Ascending aorta (tissue), 2 donors: ENCODE data around the gene CEP135. TPM values are rescaled to one million over a fixed set of nuclear protein-coding genes. Genes with fewer than 3 reads are reported as not detected.

Source experiments
- DNase-seq, 2 donors: peaks; one replicate each; pipeline ENCODE4 v3.0.0-alpha.2; 2019; ENCODE audit warnings: low spot score in 2 of 2
- H3K27ac ChIP-seq, 2 donors: fragments of 200-600 bp; sonication (generic); one replicate each; pipeline ENCODE4 v1.5.1; 2016 to 2017; ENCODE audit warnings: mild to moderate bottlenecking in 1 of 2
- H3K27me3 ChIP-seq: fragments of 200-600 bp; sonication (generic); one replicate; pipeline ENCODE4 v1.5.1; 2017
- H3K36me3 ChIP-seq, 2 donors: fragments of 200-600 bp; sonication (generic); one replicate each; pipeline ENCODE4 v1.5.1; 2016
- H3K4me1 ChIP-seq, 2 donors: fragments of 200-600 bp; sonication (generic); one replicate each; pipeline ENCODE4 v1.5.1; 2016 to 2017; ENCODE audit warnings: mild to moderate bottlenecking in 1 of 2
- H3K4me3 ChIP-seq, 2 donors: fragments of 200-600 bp; sonication (generic); one replicate each; pipeline ENCODE4 v1.5.1; 2016 to 2017; ENCODE audit warnings: mild to moderate bottlenecking in 1 of 2
- H3K9me3 ChIP-seq, 2 donors: fragments of 200-600 bp; sonication (generic); one replicate each; pipeline ENCODE4 v1.5.1; 2016
- intact Hi-C: fragments of 100-400 bp; cut with DNase I; formaldehyde crosslinking; loops from one replicate; pipeline ENCODE4 v1.15.1; 2023
- total RNA-seq: library from RNA; depleted of rRNA; stranded (reverse); fragments of >200 nt; gene quantifications from one replicate; pipeline ENCODE4 v1.1.0, GENCODE V29; 2016
- TF ChIP-seq, protein P1 (sequence below), 3 experiments: fragments of 200-600 bp in 2 of 3; fragments of 450-650 bp in 1 of 3; sonication (generic) in 2 of 3; IDR thresholded peaks; one replicate each; pipeline ENCODE4 v1.5.1; 2016 to 2019; ENCODE audit warnings: antibody characterized with exemption in 3 of 3, mild to moderate bottlenecking in 1 of 3, moderate library complexity in 1 of 3

Gene CEP135
- total RNA-seq, 1 donor from 2014 or later = 0.53 TPM

DNA sequence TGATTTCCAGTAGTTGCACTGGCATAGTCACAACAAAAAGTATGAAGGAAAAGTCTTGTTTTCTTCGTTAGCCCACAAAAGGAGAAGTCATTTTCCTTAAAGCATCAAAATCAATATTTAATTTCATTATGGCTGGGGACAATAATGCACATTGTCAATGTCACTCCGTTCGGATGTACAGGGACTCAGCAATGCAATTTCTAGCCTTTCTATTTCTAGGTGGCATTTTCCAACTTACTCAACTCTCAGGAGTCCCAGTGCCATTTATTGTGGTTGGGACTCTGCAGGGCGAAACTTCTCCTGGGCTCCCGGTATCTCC, 99.6 kb downstream of the CEP135 start:
- DNase-seq = no peak
- Histone ChIP-seq H3K27me3 (no peaks in the 10 kb centered on the region), H3K27ac (no peak overlapping the region), H3K9me3 (no peaks in the 10 kb centered on the region), H3K4me1 (peaks cover 0 to 4% of the 10 kb centered on the region in 2 donors), H3K4me3 (peak overlapping the region; percentile 73 to 93), H3K36me3 (no peaks in the 10 kb centered on the region)
- intact Hi-C loops = no loop called here
- TF ChIP-seq, protein P1, sequence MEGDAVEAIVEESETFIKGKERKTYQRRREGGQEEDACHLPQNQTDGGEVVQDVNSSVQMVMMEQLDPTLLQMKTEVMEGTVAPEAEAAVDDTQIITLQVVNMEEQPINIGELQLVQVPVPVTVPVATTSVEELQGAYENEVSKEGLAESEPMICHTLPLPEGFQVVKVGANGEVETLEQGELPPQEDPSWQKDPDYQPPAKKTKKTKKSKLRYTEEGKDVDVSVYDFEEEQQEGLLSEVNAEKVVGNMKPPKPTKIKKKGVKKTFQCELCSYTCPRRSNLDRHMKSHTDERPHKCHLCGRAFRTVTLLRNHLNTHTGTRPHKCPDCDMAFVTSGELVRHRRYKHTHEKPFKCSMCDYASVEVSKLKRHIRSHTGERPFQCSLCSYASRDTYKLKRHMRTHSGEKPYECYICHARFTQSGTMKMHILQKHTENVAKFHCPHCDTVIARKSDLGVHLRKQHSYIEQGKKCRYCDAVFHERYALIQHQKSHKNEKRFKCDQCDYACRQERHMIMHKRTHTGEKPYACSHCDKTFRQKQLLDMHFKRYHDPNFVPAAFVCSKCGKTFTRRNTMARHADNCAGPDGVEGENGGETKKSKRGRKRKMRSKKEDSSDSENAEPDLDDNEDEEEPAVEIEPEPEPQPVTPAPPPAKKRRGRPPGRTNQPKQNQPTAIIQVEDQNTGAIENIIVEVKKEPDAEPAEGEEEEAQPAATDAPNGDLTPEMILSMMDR (IDR thresholded peaks at IDR 0.05) = no peak

GRCh38 chr4:56048702-56049431, 100.1 kb downstream of the CEP135 start:
- Histone ChIP-seq H3K4me1 (peaks cover 0 to 4% of the 10 kb centered on the region in 2 donors), H3K9me3 (no peaks in the 10 kb centered on the region), H3K27ac (no peak overlapping the region), H3K36me3 (no peaks in the 10 kb centered on the region), H3K4me3 (peak overlapping the region; percentile 73 to 93), H3K27me3 (no peaks in the 10 kb centered on the region)
- intact Hi-C loops = no loop called here
- DNase-seq = no peak
- TF ChIP-seq, protein P1 (IDR thresholded peaks at IDR 0.05) = peak in 1 of 3 experiments; percentile 23

DNA sequence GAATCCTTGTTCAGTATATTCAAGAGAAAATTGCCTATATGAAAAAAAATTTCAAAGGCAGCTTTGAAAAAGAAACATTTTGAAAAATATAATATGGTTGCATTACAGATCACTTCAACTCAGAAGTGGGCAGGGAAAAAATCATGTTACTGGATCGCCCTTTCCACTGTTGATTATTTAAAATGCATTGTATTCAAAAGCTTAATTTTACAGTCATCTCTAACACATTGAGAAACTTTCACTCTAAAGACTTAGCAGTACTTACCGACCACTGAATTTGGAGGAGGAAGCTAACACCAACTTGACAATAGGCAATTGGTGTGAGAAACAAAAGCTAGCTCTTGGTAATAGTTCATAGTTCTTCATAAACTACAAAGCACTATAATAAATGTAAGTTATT, 101.9 kb downstream of the CEP135 start:
- Histone ChIP-seq H3K27ac (no peak overlapping the region), H3K4me3 (no peak overlapping the region), H3K36me3 (no peaks in the 10 kb centered on the region), H3K4me1 (peaks cover 0 to 4% of the 10 kb centered on the region in 2 donors), H3K9me3 (no peaks in the 10 kb centered on the region), H3K27me3 (no peaks in the 10 kb centered on the region)
- DNase-seq = no peak
- intact Hi-C loops = no loop called here
- TF ChIP-seq, protein P1 (IDR thresholded peaks at IDR 0.05) = no peak

DNA sequence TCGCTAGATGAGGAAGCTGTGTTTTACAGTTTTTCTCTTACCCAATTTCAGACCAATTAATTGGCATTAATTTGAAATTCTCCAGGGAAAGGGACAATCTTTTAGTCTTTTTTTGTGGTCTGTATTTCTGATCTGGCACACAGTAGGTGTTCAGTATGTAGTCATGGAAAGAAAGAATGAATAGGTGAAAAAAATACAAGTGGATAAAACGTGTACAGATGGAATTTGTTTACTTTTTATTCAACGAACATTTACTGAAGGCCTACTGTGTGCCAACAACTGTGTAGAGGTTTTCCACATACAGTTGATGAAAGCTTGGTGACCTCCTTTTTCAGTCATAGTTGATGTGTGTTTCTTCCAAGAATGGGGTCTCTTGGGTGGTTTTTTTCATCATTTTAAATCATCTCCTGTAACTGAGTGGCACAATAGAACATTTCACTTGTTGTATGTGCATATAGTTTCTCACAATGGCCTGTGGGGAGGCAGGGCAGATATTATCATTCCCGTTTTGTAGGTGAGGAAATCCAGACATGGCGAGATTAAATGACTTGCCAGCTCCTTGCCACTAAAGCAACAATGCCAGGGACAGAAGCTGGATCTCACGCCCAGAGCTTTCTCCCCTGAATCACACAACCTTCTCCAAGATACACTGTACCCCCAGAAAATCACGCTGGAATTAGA, 102.4 kb downstream of the CEP135 start:
- no peaks in the 10 kb centered on the region for H3K36me3 ChIP-seq

DNA sequence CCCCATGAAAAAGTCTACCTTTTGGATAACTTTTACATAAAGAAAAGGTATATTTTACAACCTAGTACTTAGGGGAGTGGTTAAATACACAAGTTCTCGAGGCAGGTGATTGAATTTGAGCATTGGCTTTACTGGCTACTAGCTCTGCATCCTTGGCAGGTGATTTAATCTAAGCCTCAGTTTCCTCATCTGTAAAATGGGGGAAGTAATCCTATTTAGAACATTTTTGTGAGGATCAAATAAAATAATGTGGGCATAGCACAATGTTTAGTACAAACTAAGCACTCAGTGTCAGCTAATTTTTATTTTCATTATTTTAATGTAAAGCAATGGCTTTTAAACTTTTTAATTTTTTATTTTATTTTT, 102.9 kb downstream of the CEP135 start:
- no peak overlapping the region for H3K27ac ChIP-seq
- H3K4me3 ChIP-seq = no peak overlapping the region
- intact Hi-C loops = no loop called here
- H3K36me3 ChIP-seq = no peaks in the 10 kb centered on the region
- TF ChIP-seq, protein P1 (IDR thresholded peaks at IDR 0.05) = no peak
- no peak for DNase-seq
- H3K4me1 ChIP-seq = peaks cover 0 to 4% of the 10 kb centered on the region in 2 donors
- no peaks in the 10 kb centered on the region for H3K9me3 ChIP-seq
- H3K27me3 ChIP-seq = no peaks in the 10 kb centered on the region

More for the DNA sequence above, 102.4 kb downstream of the CEP135 start:
- Histone ChIP-seq H3K27ac (no peak overlapping the region), H3K9me3 (no peaks in the 10 kb centered on the region), H3K27me3 (no peaks in the 10 kb centered on the region), H3K4me1 (peaks cover 0 to 4% of the 10 kb centered on the region in 2 donors), H3K4me3 (no peak overlapping the region)
- TF ChIP-seq, protein P1 (IDR thresholded peaks at IDR 0.05) = no peak
- intact Hi-C loops = no loop called here
- DNase-seq = no peak
